SU-DHL-6 (cell line): ENCODE data around the gene KHSRP.

ENCODE experiments used
- EZH2phosphoT487 ChIP-seq: fragments of 200-600 bp; sonication (generic), shearing (Covaris generic); conservative IDR thresholded peaks from 2 replicates; pipeline ENCODE4 v1.6.1; 2018; ENCODE audit warnings: mild to moderate bottlenecking, antibody characterized with exemption, low read length, moderate library complexity, mixed read lengths
- TF ChIP-seq, protein P1 (sequence below): fragments of 200-600 bp; sonication (generic); IDR thresholded peaks from one replicate; pipeline ENCODE4 v1.5.1; 2017; ENCODE audit warnings: antibody characterized with exemption, mild to moderate bottlenecking, low read length, moderate library complexity; ENCODE audit not compliant: insufficient read depth, poor library complexity, severe bottlenecking

DNA sequence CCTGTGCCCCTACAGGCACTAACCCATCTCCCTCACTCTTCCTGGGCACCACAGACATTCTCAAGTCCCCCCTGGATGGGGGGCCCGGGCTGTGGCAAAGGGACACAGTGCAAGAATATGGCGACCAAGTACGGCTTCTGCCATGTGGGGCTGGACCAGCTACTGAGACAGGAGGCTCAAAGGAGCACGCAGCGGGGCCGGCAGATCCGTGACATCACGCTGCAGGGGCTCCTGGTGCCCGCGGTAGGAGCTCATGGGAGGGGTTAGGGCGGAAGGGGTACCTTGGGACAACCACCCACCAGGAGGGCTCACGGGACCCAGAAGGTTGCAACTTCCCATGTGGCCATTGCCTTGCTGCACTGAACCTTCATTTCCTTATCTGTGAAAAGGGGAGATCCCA lies 28.3 kb downstream of the KHSRP start:
- TF ChIP-seq, protein P1, sequence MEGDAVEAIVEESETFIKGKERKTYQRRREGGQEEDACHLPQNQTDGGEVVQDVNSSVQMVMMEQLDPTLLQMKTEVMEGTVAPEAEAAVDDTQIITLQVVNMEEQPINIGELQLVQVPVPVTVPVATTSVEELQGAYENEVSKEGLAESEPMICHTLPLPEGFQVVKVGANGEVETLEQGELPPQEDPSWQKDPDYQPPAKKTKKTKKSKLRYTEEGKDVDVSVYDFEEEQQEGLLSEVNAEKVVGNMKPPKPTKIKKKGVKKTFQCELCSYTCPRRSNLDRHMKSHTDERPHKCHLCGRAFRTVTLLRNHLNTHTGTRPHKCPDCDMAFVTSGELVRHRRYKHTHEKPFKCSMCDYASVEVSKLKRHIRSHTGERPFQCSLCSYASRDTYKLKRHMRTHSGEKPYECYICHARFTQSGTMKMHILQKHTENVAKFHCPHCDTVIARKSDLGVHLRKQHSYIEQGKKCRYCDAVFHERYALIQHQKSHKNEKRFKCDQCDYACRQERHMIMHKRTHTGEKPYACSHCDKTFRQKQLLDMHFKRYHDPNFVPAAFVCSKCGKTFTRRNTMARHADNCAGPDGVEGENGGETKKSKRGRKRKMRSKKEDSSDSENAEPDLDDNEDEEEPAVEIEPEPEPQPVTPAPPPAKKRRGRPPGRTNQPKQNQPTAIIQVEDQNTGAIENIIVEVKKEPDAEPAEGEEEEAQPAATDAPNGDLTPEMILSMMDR: no peak
- no peak for TF ChIP-seq EZH2phosphoT487
